Cerebellar cortex (tissue), 1 donor: ENCODE measurements around the gene DDX25.
"Not testable (repeated sequence)": the region's sequence is repeated elsewhere in the genome, so short reads cannot be mapped to it uniquely, and the experiment has no call there.

ENCODE experiments used
- DNase-seq: peaks from one replicate; pipeline ENCODE4 v3.0.0-alpha.2; 2015; ENCODE audit warnings: low spot score

The DDX25 gene

GRCh38 chr11:125904678-125905077, 370 bp downstream of the DDX25 start:
- no peak for DNase-seq

GRCh38 chr11:125910226-125910849, 6.0 kb downstream of the DDX25 start:
- DNase-seq: peak; percentile 5

- not testable (repeated sequence) for DNase-seq
Measured at GRCh38 chr11:125914601-125915000, 10.3 kb downstream of the DDX25 start.

- no peak for DNase-seq
Measured at GRCh38 chr11:125916683-125917347, 12.5 kb downstream of the DDX25 start.

GRCh38 chr11:125918140-125918840, 14.0 kb downstream of the DDX25 start:
- no peak for DNase-seq

GRCh38 chr11:125921042-125921441, 16.7 kb downstream of the DDX25 start:
- DNase-seq: no peak

- DNase-seq: no peak
Measured at GRCh38 chr11:125922156-125922555, 17.8 kb downstream of the DDX25 start.

- peak; percentile 92 for DNase-seq
Measured at GRCh38 chr11:125923012-125923579, 18.8 kb downstream of the DDX25 start.

- DNase-seq: no peak
Measured at GRCh38 chr11:125923633-125924032, 19.3 kb downstream of the DDX25 start.

GRCh38 chr11:125924384-125925007, 20.2 kb downstream of the DDX25 start:
- no peak for DNase-seq

- DNase-seq: no peak
Measured at GRCh38 chr11:125925247-125925740, 21.0 kb downstream of the DDX25 start.

GRCh38 chr11:125925804-125926203, 21.5 kb downstream of the DDX25 start:
- no peak for DNase-seq

- no peak for DNase-seq
Measured at GRCh38 chr11:125926682-125927081, 22.4 kb downstream of the DDX25 start.

GRCh38 chr11:125929445-125930075, 25.3 kb downstream of the DDX25 start:
- DNase-seq: no peak

GRCh38 chr11:125930076-125930450, 25.8 kb downstream of the DDX25 start:
- no peak for DNase-seq

GRCh38 chr11:125931116-125931515, 26.8 kb downstream of the DDX25 start:
- DNase-seq: no peak

- no peak for DNase-seq
Measured at GRCh38 chr11:125931668-125932067, 27.4 kb downstream of the DDX25 start.

- no peak for DNase-seq
Measured at GRCh38 chr11:125932301-125932700, 28.0 kb downstream of the DDX25 start.

GRCh38 chr11:125933030-125933813, 28.9 kb downstream of the DDX25 start:
- DNase-seq: no peak

- DNase-seq: no peak
Measured at GRCh38 chr11:125934473-125934872, 30.2 kb downstream of the DDX25 start.

GRCh38 chr11:125935056-125935455, 30.7 kb downstream of the DDX25 start:
- no peak for DNase-seq
